ENCODE measurements around the gene KRT81.
"Not testable (repeated sequence)": the region's sequence is repeated elsewhere in the genome, so short reads cannot be mapped to it uniquely, and the experiment has no call there.

The KRT81 gene

GRCh38 chr12:52295663-52296062 lies 4.3 kb upstream of the KRT81 start:
- Histone ChIP-seq H2BK120ac (ENCODE audit: insufficient read depth, low read length, poor library complexity) (no peak overlapping the region), H3K23ac (ENCODE audit: low read length) (no peak overlapping the region), H2AK5ac (ENCODE audit: low read length) (no peak overlapping the region), H3K14ac (ENCODE audit: low read length) (no peak overlapping the region), H3K9me3 (ENCODE audit: insufficient read depth, low read depth, low read length) (no peaks in the 10 kb centered on the region), H3K36me3 (ENCODE audit: control insufficient read depth in 1 of 2, insufficient read depth in 2 of 2, low read length in 2 of 2) (no peaks in the 10 kb centered on the region), H3K4me1 (ENCODE audit: control insufficient read depth in 1 of 2, insufficient read depth in 2 of 2, low read length in 2 of 2) (no peaks in the 10 kb centered on the region), H3K79me2 (ENCODE audit: control insufficient read depth, insufficient read depth, low read length, poor library complexity) (no peaks in the 10 kb centered on the region), H4K91ac (ENCODE audit: low read depth, low read length) (no peak overlapping the region), H3K4me2 (ENCODE audit: low read length) (no peak overlapping the region), H3K4me3 (ENCODE audit: low read depth, low read length) (no peak overlapping the region), H4K8ac (ENCODE audit: low read depth, low read length) (no peak overlapping the region), H3K27ac (ENCODE audit: low read depth, low read length) (no peak overlapping the region), H2BK12ac (ENCODE audit: low read length) (no peak overlapping the region), H3K4ac (ENCODE audit: low read depth, low read length) (no peak overlapping the region), H3K27me3 (ENCODE audit: insufficient read depth, low read length) (no peaks in the 10 kb centered on the region), H3K9ac (ENCODE audit: low read length) (no peak overlapping the region), H4K12ac (ENCODE audit: low read depth, low read length) (no peak overlapping the region), H3K18ac (ENCODE audit: low read length) (no peak overlapping the region), H2AFZ (ENCODE audit: insufficient read depth, low read length, poor library complexity) (no peak overlapping the region), H3K79me1 (ENCODE audit: low read length) (no peaks in the 10 kb centered on the region), H2BK5ac (ENCODE audit: low read depth, low read length, poor library complexity) (no peak overlapping the region)
- DNase-seq, result no peak
- no CpG with 5 or more reads among the region's 1 CpG for WGBS (ENCODE audit: extremely low coverage, insufficient coverage, insufficient read length)

DNA sequence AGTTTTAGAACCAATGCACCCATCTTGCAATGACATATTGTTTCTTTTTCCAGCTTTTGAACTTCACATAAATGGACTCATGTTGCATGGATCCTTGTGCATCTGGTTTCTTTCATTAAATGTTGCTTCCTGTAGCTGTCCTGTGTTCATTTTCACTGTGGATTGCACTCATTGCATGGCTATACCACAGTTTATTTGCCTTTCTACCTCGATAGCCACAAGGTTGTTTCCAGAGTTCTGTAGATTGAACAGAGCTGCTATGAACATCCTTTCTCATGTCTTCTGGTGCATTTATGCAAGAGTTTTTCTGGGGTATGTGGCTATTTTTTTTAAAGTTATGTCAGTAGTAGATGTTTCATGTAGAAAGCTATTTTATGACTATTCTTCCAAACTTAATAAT lies 3.5 kb upstream of the KRT81 start:
- Histone ChIP-seq H3K4me3 (ENCODE audit: low read depth, low read length) (no peak overlapping the region), H3K9me3 (ENCODE audit: insufficient read depth, low read depth, low read length) (no peaks in the 10 kb centered on the region), H2AFZ (ENCODE audit: insufficient read depth, low read length, poor library complexity) (no peak overlapping the region), H4K91ac (ENCODE audit: low read depth, low read length) (no peak overlapping the region), H3K79me2 (ENCODE audit: control insufficient read depth, insufficient read depth, low read length, poor library complexity) (no peaks in the 10 kb centered on the region), H2BK5ac (ENCODE audit: low read depth, low read length, poor library complexity) (no peak overlapping the region), H2BK120ac (ENCODE audit: insufficient read depth, low read length, poor library complexity) (no peak overlapping the region), H2BK12ac (ENCODE audit: low read length) (no peak overlapping the region), H3K27me3 (ENCODE audit: insufficient read depth, low read length) (no peaks in the 10 kb centered on the region), H3K18ac (ENCODE audit: low read length) (no peak overlapping the region), H3K14ac (ENCODE audit: low read length) (no peak overlapping the region), H3K4me2 (ENCODE audit: low read length) (no peak overlapping the region), H3K4ac (ENCODE audit: low read depth, low read length) (no peak overlapping the region), H3K4me1 (ENCODE audit: control insufficient read depth in 1 of 2, insufficient read depth in 2 of 2, low read length in 2 of 2) (no peaks in the 10 kb centered on the region), H3K36me3 (ENCODE audit: control insufficient read depth in 1 of 2, insufficient read depth in 2 of 2, low read length in 2 of 2) (no peaks in the 10 kb centered on the region), H3K79me1 (ENCODE audit: low read length) (no peaks in the 10 kb centered on the region), H2AK5ac (ENCODE audit: low read length) (no peak overlapping the region), H3K23ac (ENCODE audit: low read length) (no peak overlapping the region), H4K8ac (ENCODE audit: low read depth, low read length) (no peak overlapping the region), H3K9ac (ENCODE audit: low read length) (no peak overlapping the region), H3K27ac (ENCODE audit: low read depth, low read length) (no peak overlapping the region), H4K12ac (ENCODE audit: low read depth, low read length) (no peak overlapping the region)
- WGBS (ENCODE audit: extremely low coverage, insufficient coverage, insufficient read length), result no CpG with 5 or more reads among the region's 1 CpG
- DNase-seq, result no peak

- H3K79me2 ChIP-seq (ENCODE audit: control insufficient read depth, insufficient read depth, low read length, poor library complexity), result no peaks in the 10 kb centered on the region
- H2BK5ac ChIP-seq (ENCODE audit: low read depth, low read length, poor library complexity), result no peak overlapping the region
- H3K4me3 ChIP-seq (ENCODE audit: low read depth, low read length), result no peak overlapping the region
- no peak overlapping the region for H3K27ac ChIP-seq (ENCODE audit: low read depth, low read length)
- no peak overlapping the region for H4K91ac ChIP-seq (ENCODE audit: low read depth, low read length)
- H3K23ac ChIP-seq (ENCODE audit: low read length), result no peak overlapping the region
- no peaks in the 10 kb centered on the region for H3K9me3 ChIP-seq (ENCODE audit: insufficient read depth, low read depth, low read length)
- H3K4me1 ChIP-seq (ENCODE audit: control insufficient read depth in 1 of 2, insufficient read depth in 2 of 2, low read length in 2 of 2), result no peaks in the 10 kb centered on the region
- H3K4ac ChIP-seq (ENCODE audit: low read depth, low read length), result no peak overlapping the region
- H4K8ac ChIP-seq (ENCODE audit: low read depth, low read length), result no peak overlapping the region
- no peak for DNase-seq
- H3K18ac ChIP-seq (ENCODE audit: low read length), result no peak overlapping the region
- H3K4me2 ChIP-seq (ENCODE audit: low read length), result no peak overlapping the region
- no peak overlapping the region for H3K9ac ChIP-seq (ENCODE audit: low read length)
- no peak overlapping the region for H2AFZ ChIP-seq (ENCODE audit: insufficient read depth, low read length, poor library complexity)
- no peak overlapping the region for H2AK5ac ChIP-seq (ENCODE audit: low read length)
- no peak overlapping the region for H2BK12ac ChIP-seq (ENCODE audit: low read length)
- H3K79me1 ChIP-seq (ENCODE audit: low read length), result no peaks in the 10 kb centered on the region
- no CpG with 5 or more reads among the region's 1 CpG for WGBS (ENCODE audit: extremely low coverage, insufficient coverage, insufficient read length)
- no peaks in the 10 kb centered on the region for H3K27me3 ChIP-seq (ENCODE audit: insufficient read depth, low read length)
- no peaks in the 10 kb centered on the region for H3K36me3 ChIP-seq (ENCODE audit: control insufficient read depth in 1 of 2, insufficient read depth in 2 of 2, low read length in 2 of 2)
- no peak overlapping the region for H2BK120ac ChIP-seq (ENCODE audit: insufficient read depth, low read length, poor library complexity)
- H4K12ac ChIP-seq (ENCODE audit: low read depth, low read length), result no peak overlapping the region
- no peak overlapping the region for H3K14ac ChIP-seq (ENCODE audit: low read length)
These were observed 2.6 kb upstream of the KRT81 start for GRCh38 chr12:52293926-52294325.

DNA sequence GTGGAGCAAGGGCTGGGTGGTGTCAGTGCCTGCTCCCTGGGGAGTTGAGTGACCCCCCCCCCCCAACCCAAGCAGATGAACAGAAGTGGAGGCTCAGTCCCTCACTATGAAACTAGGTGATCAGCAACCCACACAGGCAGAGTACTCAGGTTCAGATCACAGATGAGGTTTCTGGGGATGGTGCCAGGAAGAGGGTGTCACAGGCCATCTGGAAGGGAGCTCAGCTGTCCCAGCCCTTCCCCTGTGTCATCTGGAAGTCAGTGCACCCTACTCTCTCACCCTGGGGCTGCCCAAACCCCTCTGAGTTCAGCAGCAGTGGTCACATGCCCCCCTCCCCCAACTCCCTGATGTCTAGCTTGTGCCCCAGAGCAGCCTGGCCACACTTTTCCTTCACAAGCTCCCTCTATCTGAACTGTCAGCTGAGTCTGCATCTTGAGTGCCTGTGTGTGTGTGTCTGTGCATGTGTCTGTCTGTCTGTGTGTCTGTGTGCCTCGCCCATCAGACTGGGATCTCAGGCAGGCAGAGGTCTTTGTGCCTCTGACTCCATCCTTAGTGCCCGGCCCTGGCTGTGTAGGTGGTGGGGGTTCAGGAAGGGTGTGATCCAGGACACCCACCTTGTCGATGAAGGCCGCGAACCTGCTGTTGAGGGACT lies 725 bp downstream of the KRT81 start:
- not testable (repeated sequence) for H3K4me2 ChIP-seq (ENCODE audit: low read length); H2BK120ac ChIP-seq (ENCODE audit: insufficient read depth, low read length, poor library complexity); H3K27me3 ChIP-seq (ENCODE audit: insufficient read depth, low read length); H3K4ac ChIP-seq (ENCODE audit: low read depth, low read length); H3K18ac ChIP-seq (ENCODE audit: low read length); H3K27ac ChIP-seq (ENCODE audit: low read depth, low read length); H3K36me3 ChIP-seq (ENCODE audit: control insufficient read depth in 1 of 2, insufficient read depth in 2 of 2, low read length in 2 of 2); H3K9ac ChIP-seq (ENCODE audit: low read length); H3K14ac ChIP-seq (ENCODE audit: low read length); H4K12ac ChIP-seq (ENCODE audit: low read depth, low read length); H2BK5ac ChIP-seq (ENCODE audit: low read depth, low read length, poor library complexity); H3K4me1 ChIP-seq (ENCODE audit: control insufficient read depth in 1 of 2, insufficient read depth in 2 of 2, low read length in 2 of 2); H3K23ac ChIP-seq (ENCODE audit: low read length); H3K79me2 ChIP-seq (ENCODE audit: control insufficient read depth, insufficient read depth, low read length, poor library complexity); H4K91ac ChIP-seq (ENCODE audit: low read depth, low read length); H2BK12ac ChIP-seq (ENCODE audit: low read length); DNase-seq; H3K79me1 ChIP-seq (ENCODE audit: low read length); H2AFZ ChIP-seq (ENCODE audit: insufficient read depth, low read length, poor library complexity); H4K8ac ChIP-seq (ENCODE audit: low read depth, low read length); H3K9me3 ChIP-seq (ENCODE audit: insufficient read depth, low read depth, low read length); H3K4me3 ChIP-seq (ENCODE audit: low read depth, low read length); H2AK5ac ChIP-seq (ENCODE audit: low read length)
- WGBS (ENCODE audit: extremely low coverage, insufficient coverage, insufficient read length), result no CpG with 5 or more reads among the region's 5 CpGs
